ENCODE measurements around the gene ZNF444. TPM values are rescaled to one million over a fixed set of nuclear protein-coding genes. Genes with fewer than 3 reads are reported as not detected.
"Not testable (repeated sequence)": the region's sequence is repeated elsewhere in the genome, so short reads cannot be mapped to it uniquely, and the experiment has no call there.

The ZNF444 gene
- 10 to 100 TPM; 24.9 to 41.0 (median 27.5) TPM for polyA plus RNA-seq (ENCODE audit: insufficient read length in 4 of 4)

DNA sequence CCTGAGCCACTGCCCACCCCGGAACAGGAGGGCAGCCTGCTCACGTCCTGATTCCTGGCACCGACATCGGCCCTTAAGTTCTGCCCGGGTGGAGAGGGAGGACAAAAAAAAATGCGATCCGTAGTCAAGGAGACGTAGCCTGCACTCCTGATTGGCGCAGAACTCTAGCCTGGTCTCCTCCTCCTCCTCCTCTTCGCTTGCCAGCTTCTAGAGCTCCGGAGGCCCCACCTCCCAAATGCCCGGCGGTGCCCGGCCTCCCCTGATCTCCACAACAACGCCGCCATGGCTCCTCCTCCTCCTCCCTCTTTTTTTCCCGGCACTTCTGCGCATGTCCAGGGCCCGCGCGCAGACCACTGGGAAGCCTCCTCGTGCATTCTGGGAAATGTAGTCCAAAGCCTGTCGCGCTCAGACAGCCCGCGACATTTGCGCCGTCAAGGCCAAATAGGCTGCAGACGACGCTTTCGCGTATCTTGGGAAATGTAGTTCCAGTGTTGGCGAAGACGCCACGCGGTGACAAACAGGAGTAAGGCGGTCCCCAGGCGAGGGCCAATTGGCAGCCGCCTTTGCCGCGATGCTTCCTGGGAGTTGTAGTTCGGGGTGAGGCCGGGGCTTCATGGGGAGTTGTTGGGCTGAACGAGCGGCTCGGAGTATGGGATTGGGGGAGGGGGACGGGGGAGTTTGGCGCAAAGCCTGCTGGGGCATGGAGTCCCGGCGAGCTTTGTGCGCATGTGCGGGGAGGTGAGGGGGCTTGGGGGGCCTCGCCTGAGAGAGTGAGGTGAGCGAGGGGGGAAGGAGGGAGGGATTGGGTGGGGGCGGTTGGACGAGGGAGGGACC is at the start of gene ZNF444:
ZNF444 (plus strand) TSS at position 705 of the 834 bp plus-strand sequence. CDS start 5,625 bp downstream, outside the sequence.
- DNase-seq (ENCODE audit: low read depth in 4 of 4, low spot score in 3 of 4) = peak; percentile 99

DNA sequence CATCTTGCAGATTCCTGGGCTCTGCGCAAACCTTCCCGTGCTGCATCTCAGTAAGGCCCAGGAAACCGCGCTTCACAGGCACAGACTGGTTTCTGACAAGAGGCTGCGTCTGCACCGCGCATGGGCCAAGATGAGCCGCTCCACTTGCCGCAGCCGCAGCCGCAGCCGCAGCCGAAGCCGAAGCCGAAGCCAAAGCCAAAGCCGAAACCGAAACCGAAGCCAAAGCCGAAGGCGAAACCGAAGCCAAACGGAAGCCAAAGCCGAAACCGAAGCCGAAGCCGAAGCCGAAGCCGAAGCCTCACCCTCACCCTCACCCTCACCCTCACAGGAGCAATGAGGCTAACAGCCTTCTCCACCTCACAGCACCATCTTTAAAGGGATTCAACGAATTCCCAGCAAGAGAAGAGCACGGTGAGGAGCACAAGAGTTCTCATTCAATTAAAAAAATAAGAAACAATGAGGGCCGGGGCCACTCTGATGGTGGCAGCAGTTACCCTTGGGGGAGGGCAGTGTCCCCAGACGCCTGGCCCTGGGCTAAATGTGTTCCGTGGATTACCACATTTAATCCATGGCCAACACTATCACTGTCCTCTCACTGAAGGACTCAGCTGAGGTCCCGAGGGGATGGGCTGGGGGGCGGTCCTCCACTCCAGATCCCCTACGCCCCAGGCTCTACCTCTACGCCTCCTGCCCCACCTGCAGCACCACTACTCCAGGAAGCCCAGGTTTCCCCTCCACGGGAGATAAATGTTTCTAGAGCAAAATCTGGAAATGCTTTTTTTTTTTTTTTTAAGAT is 49.1 kb upstream of the ZNF444 start:
- DNase-seq (ENCODE audit: low read depth in 4 of 4, low spot score in 3 of 4) = no peak

GRCh38 chr19:56092685-56093631 is 48.1 kb upstream of the ZNF444 start:
- DNase-seq (ENCODE audit: low read depth in 4 of 4, low spot score in 3 of 4) = no peak

- no peak for DNase-seq (ENCODE audit: low read depth in 4 of 4, low spot score in 3 of 4)
These were observed 46.6 kb upstream of the ZNF444 start for GRCh38 chr19:56094449-56094848.

DNA sequence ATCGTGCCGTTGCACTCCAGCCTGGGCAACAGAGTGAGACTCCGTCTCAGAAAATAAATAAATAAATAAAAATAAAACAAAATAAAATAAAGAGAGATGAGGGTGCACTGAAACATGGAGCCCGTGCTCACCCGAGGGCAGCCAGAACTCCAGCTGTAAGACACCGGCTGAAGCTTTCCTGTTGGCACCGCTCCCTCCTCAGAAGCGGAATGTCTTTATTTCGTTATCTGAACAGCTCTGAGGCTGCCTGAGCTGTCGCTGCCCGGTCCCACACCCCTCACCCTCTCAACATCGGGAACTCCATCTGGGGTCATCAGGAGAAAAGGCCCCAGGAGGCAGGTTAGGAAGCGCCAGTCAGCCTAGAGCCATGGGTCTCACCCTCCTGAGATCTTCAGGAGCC is 44.4 kb upstream of the ZNF444 start:
- DNase-seq (ENCODE audit: low read depth in 4 of 4, low spot score in 3 of 4) = no peak

DNA sequence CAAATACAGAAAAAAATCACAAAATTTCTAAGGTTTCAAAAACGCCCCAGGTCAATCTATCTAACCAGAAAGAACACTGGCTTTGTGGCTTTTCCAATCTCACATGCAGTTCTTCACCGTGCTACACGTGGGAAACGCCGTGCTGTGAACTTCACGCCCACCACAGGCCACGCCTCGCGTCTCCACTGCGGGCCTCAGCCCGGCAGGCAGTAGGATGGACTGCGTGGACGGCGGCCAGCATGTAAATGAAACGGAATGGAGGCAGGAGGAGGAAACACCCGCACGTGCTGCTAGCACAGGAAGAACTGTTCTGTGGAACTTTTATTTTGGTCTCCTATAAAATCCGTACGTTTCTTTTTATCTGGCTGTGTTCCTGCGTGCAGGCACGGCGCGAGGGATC is 43.8 kb upstream of the ZNF444 start:
- no peak for DNase-seq (ENCODE audit: low read depth in 4 of 4, low spot score in 3 of 4)

- DNase-seq (ENCODE audit: low read depth in 4 of 4, low spot score in 3 of 4) = no peak
These were observed 43.3 kb upstream of the ZNF444 start for GRCh38 chr19:56097776-56098175.

GRCh38 chr19:56098237-56098636 is 42.9 kb upstream of the ZNF444 start:
- not testable (repeated sequence) for DNase-seq (ENCODE audit: low read depth in 4 of 4, low spot score in 3 of 4)

- no peak for DNase-seq (ENCODE audit: low read depth in 4 of 4, low spot score in 3 of 4)
These were observed 42.1 kb upstream of the ZNF444 start for GRCh38 chr19:56098731-56099568.

- no peak for DNase-seq (ENCODE audit: low read depth in 4 of 4, low spot score in 3 of 4)
These were observed 41.2 kb upstream of the ZNF444 start for GRCh38 chr19:56099638-56100539.

DNA sequence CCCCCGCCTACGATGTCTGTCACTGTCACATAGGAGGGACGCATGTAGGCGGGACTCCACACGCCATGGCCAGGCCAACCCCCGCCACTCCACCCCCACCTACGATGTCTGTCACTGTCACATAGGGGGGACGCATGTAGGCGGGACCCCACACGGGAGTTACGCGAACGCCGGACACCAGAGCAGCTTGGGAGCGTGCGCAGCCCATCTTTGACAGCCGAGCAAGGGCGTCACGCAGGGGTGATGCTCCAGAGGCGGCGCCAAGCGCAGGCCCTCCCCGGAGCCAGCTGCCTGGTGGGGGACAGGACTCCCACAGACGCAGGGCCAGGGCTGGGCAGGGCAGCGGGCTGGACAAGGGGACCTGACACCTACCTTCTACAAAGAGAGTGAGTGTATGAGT is 40.0 kb upstream of the ZNF444 start:
- no peak for DNase-seq (ENCODE audit: low read depth in 4 of 4, low spot score in 3 of 4)

- no peak for DNase-seq (ENCODE audit: low read depth in 4 of 4, low spot score in 3 of 4)
These were observed 39.1 kb upstream of the ZNF444 start for GRCh38 chr19:56101746-56102535.

- no peak for DNase-seq (ENCODE audit: low read depth in 4 of 4, low spot score in 3 of 4)
These were observed 38.0 kb upstream of the ZNF444 start for GRCh38 chr19:56103027-56103614.

GRCh38 chr19:56104423-56104822 is 36.7 kb upstream of the ZNF444 start:
- no peak for DNase-seq (ENCODE audit: low read depth in 4 of 4, low spot score in 3 of 4)

DNA sequence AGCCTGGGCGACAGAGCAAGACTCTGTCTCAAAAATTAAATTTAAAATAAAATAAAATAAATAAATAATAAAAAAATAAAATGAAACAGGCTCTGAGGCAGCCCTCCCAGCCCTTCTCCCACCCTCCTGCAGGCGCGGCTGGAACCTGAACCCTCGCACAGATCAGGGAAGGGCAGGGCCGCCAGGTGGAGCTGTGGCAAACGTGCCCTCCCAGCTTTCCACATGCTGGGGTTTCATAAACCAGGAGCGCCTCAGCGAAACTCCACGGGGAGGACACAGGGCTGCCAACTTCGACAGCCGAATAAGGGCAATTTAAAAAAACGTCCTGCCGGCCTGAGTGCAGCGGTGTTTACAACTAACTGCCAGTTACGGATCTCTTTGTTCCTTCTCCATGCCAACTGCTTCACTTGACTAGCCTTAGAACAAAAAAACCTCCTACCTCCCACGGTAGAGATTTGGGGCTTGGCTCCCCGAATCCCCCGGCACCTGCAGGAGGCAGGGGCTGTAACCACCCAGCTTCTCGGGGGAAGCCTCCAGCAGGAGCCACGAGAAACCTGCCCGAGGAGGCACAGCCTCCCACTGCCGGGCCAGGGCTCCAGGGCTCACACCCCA is 35.9 kb upstream of the ZNF444 start:
- peak in 3 of 4 donors; percentile 43 to 60 (median 45) for DNase-seq (ENCODE audit: low read depth in 4 of 4, low spot score in 3 of 4)

DNA sequence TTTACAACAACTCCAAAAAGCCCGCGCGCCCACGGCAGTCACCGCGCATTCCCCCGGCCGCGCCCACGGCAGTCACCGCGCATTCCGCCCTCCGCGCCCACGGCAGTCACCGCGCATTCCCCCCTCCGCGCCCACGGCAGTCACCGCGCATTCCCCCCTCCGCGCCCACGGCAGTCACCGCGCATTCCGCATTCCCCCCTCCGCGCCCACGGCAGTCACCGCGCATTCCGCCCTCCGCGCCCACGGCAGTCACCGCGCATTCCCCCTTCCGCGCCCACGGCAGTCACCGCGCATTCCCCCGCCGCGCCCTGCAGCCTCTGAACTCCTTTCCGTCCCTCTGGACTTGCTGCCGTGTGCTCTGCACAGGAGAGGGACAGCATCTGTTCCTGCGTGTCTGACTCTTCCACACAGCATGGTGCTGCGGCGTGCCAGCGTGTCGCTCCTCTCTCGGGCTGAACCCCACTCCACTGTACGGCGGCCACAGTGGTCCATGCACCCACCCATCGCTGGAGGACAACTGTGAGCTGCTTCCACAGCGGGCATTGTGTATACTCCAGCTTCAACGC is 35.2 kb upstream of the ZNF444 start:
- not testable (repeated sequence) for DNase-seq (ENCODE audit: low read depth in 4 of 4, low spot score in 3 of 4)

- no peak for DNase-seq (ENCODE audit: low read depth in 4 of 4, low spot score in 3 of 4)
These were observed 34.7 kb upstream of the ZNF444 start for GRCh38 chr19:56106397-56106849.

Data from right renal pelvis (tissue), 4 donors.